Fibroblast of villous mesenchyme (primary cell): Measurements from ENCODE around the gene LAG3. TPM values are rescaled to one million over a fixed set of nuclear protein-coding genes. Genes with fewer than 3 reads are reported as not detected.

Source experiments
- DNase-seq: peaks from one replicate; pipeline ENCODE4 v3.0.0-alpha.2; 2010; ENCODE audit warnings: low read depth
- H3K4me3 ChIP-seq: 2 replicates; pipeline ENCODE4 v1.5.1; 2011; ENCODE audit warnings: low read depth, mild to moderate bottlenecking, low read length
- CTCF ChIP-seq: IDR thresholded peaks from 2 replicates; pipeline ENCODE4 v1.5.1; 2012; ENCODE audit warnings: low read depth, mild to moderate bottlenecking, low read length; ENCODE audit not compliant: insufficient read depth
- total RNA-seq: library from RNA; depleted of rRNA; stranded (reverse); fragments of >200 nt; gene quantifications from 2 replicates; pipeline ENCODE4 v1.2.3, GENCODE V29; 2012

LAG3 gene
- 0.43 and 0.64 TPM in 2 replicates for total RNA-seq

GRCh38 chr12:6772331-6772695 is at the start of gene LAG3:
Gene LAG3, plus strand, starts transcription at chr12:6772520. Its CDS starts 333 bp downstream, at chr12:6772853.
- no peak for DNase-seq
- TF ChIP-seq CTCF: no peak
- no peak within 1 kb of the TSS for H3K4me3 ChIP-seq

- no peak for TF ChIP-seq CTCF
- no peak overlapping the region for H3K4me3 ChIP-seq
- no peak for DNase-seq
Observed at GRCh38 chr12:6722863-6723262, 49.5 kb upstream of the LAG3 start.

- H3K4me3 ChIP-seq: peak within 1 kb of the TSS; percentile 65
- peak; percentile 98 for DNase-seq
- TF ChIP-seq CTCF: no peak
Observed at GRCh38 chr12:6723607-6724408, 48.5 kb upstream of the LAG3 start, which contains the start of gene COPS7A. Gene COPS7A, plus strand, starts transcription at chr12:6724046. Its CDS starts 611 bp downstream, at chr12:6724657.

GRCh38 chr12:6724409-6724797 is 47.9 kb upstream of the LAG3 start:
- TF ChIP-seq CTCF: no peak
- no peak for DNase-seq
- peak overlapping the region; percentile 65 for H3K4me3 ChIP-seq

- no peak for DNase-seq
- H3K4me3 ChIP-seq: no peak overlapping the region
Observed at GRCh38 chr12:6725350-6725749, 47.0 kb upstream of the LAG3 start.

GRCh38 chr12:6729186-6729585 is 43.1 kb upstream of the LAG3 start:
- no peak overlapping the region for H3K4me3 ChIP-seq
- no peak for TF ChIP-seq CTCF
- DNase-seq: no peak

More at GRCh38 chr12:6725350-6725749, 47.0 kb upstream of the LAG3 start:
- no peak for TF ChIP-seq CTCF
